HG03439 (cell line): Measurements from ENCODE around the gene MAML3.

Experiments used
- ATAC-seq: cut with Tn5 transposase; IDR thresholded peaks from one replicate; pipeline ENCODE4 v1.9.1; 2021; ENCODE audit warnings: mild to moderate bottlenecking, moderate library complexity; ENCODE audit not compliant: unreplicated experiment

The MAML3 gene

GRCh38 chr4:139740531-139741041 is 413.4 kb downstream of the MAML3 start:
- no peak for ATAC-seq

- no peak for ATAC-seq
Observed at GRCh38 chr4:139740121-139740520, 413.9 kb downstream of the MAML3 start.

GRCh38 chr4:139738846-139739613 is 415.0 kb downstream of the MAML3 start:
- no peak for ATAC-seq

GRCh38 chr4:139736661-139737060 is 417.3 kb downstream of the MAML3 start:
- no peak for ATAC-seq

- no peak for ATAC-seq
Observed at GRCh38 chr4:139736274-139736660, 417.7 kb downstream of the MAML3 start.

GRCh38 chr4:139735381-139736273 is 418.4 kb downstream of the MAML3 start:
- ATAC-seq, result no peak

- no peak for ATAC-seq
Observed at GRCh38 chr4:139734875-139735380, 419.1 kb downstream of the MAML3 start.

GRCh38 chr4:139734201-139734874 is 419.6 kb downstream of the MAML3 start:
- no peak for ATAC-seq

GRCh38 chr4:139732991-139733570 is 420.9 kb downstream of the MAML3 start:
- no peak for ATAC-seq

- ATAC-seq, result no peak
Observed at GRCh38 chr4:139728840-139729239, 425.1 kb downstream of the MAML3 start.

- no peak for ATAC-seq
Observed at GRCh38 chr4:139728146-139728545, 425.8 kb downstream of the MAML3 start.

- no peak for ATAC-seq
Observed at GRCh38 chr4:139726615-139727014, 427.4 kb downstream of the MAML3 start.

GRCh38 chr4:139725236-139725635 is 428.7 kb downstream of the MAML3 start:
- ATAC-seq, result no peak

GRCh38 chr4:139721789-139722188 is 432.2 kb downstream of the MAML3 start:
- no peak for ATAC-seq

GRCh38 chr4:139720806-139721205 is 433.2 kb downstream of the MAML3 start:
- no peak for ATAC-seq

GRCh38 chr4:139719381-139720101 is 434.4 kb downstream of the MAML3 start:
- ATAC-seq, result no peak

GRCh38 chr4:139718833-139719232 is 435.2 kb downstream of the MAML3 start:
- ATAC-seq, result no peak

GRCh38 chr4:139718358-139718757 is 435.6 kb downstream of the MAML3 start:
- no peak for ATAC-seq

GRCh38 chr4:139715746-139716391 is 438.1 kb downstream of the MAML3 start:
- ATAC-seq, result no peak
